Muscle of back (tissue), 11 donors: Measurements from ENCODE around the gene CA11. TPM values are rescaled to one million over a fixed set of nuclear protein-coding genes. Genes with fewer than 3 reads are reported as not detected.
A peak's percentile ranks its signal among the peaks of the same experiment; 100 is the strongest.

Experiments used
- DNase-seq, 3 donors: peaks; one replicate each; pipeline versions ENCODE4 v3.0.0 to v3.0.0-alpha.2; 2013
- polyA plus RNA-seq, 10 donors: library from polyadenylated mRNA; unstranded; fragments of 120-200 nt; gene quantifications; one replicate each; pipeline ENCODE4 v1.2.1, GENCODE V29; 2013; ENCODE audit not compliant: insufficient read length in 10 of 10

The CA11 gene
- polyA plus RNA-seq, 10 donors: 4.5 to 15.7 (median 9.0) TPM

DNA sequence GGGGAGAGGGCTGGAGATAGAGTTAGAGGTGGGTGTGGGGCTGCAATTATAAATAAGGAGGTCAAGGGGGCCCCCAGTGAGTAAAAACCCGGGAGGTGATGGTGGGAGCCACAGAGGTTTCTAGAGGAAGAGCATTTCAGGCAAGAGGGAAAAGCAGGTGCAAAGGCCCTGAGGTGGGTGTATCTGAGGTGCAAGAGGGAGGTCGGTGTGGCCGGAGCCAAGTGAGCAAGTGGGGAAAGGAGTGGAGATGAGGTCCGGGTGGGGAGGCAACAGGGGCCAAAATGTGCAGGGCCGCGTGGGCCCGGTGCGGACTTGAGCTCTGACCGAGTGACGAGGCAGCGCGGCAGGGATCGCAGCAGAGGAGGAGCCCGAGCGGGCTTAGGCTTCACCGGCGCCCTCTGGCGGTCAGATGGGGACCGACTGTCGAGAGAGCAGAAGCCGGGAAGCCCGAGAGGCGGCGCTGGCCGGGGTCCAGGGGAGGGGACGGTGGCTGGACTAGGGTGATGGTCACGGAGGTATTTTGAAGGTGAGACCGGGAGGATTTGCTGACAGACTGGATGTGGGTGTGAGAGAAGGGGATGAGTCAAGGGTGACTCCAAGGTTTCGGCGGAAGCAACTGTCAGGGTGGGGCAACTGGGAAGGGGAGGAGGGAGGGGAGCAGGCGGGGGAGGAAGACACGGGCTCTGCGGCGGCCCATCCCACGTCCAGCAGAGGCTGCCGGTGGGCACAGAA, 57.2 kb downstream of the CA11 start:
- DNase-seq: peak; percentile 73 to 94 (median 89)

Other genes with a start within 250 kb of the CA11 start
- 10 to 100 TPM; 14.9 to 27.8 (median 22.3) TPM for gene GRWD1, start 200.2 kb downstream of the CA11 start, polyA plus RNA-seq
- 1 to 10 TPM in 2 of 10 donors, under 1 TPM in 8; 0.59 to 1.1 (median 0.72) TPM for gene KCNJ14, start 190.6 kb downstream of the CA11 start, polyA plus RNA-seq
- 10 to 100 TPM; 34.8 to 52.0 (median 40.0) TPM for gene CYTH2, start 176.8 kb downstream of the CA11 start, polyA plus RNA-seq
- under 1 TPM in 7 of 10 donors, not detected in 3; 0.04 to 0.70 (median 0.28) TPM for gene LMTK3, start 134.4 kb downstream of the CA11 start, polyA plus RNA-seq
- 1 to 10 TPM in 2 of 10 donors, under 1 TPM in 4, not detected in 4; 0.21 to 3.5 (median 0.40) TPM for gene SULT2B1, start 94.0 kb downstream of the CA11 start, polyA plus RNA-seq
- not detected for gene SPACA4, start 39.4 kb downstream of the CA11 start, polyA plus RNA-seq
- gene FAM83E, start 31.1 kb downstream of the CA11 start, polyA plus RNA-seq: 1 to 10 TPM in 1 of 10 donors, under 1 TPM in 4, not detected in 5; 0.16 to 1.8 (median 0.24) TPM
- gene RPL18, start 27.0 kb downstream of the CA11 start, polyA plus RNA-seq: 1,000 to 10,000 TPM; 1,102 to 2,024 (median 1,616) TPM
- 1 to 10 TPM; 5.3 to 8.5 (median 7.4) TPM for gene SPHK2, start 26.7 kb downstream of the CA11 start, polyA plus RNA-seq
- 1 to 10 TPM; 3.9 to 9.7 (median 6.0) TPM for gene DBP, start 8.8 kb downstream of the CA11 start, polyA plus RNA-seq
- 1 to 10 TPM in 8 of 10 donors, under 1 TPM in 2; 0.67 to 9.6 (median 2.3) TPM for gene NTN5, start 26.8 kb upstream of the CA11 start, polyA plus RNA-seq
- 1 to 10 TPM in 2 of 10 donors, under 1 TPM in 8; 0.39 to 1.2 (median 0.83) TPM for gene FUT2, start 49.8 kb upstream of the CA11 start, polyA plus RNA-seq
- 100 to 1,000 TPM in 6 of 10 donors, 10 to 100 TPM in 4; 47.0 to 137 (median 107) TPM for gene MAMSTR, start 73.5 kb upstream of the CA11 start, polyA plus RNA-seq
- 10 to 100 TPM; 18.7 to 28.8 (median 21.7) TPM for gene RASIP1, start 94.4 kb upstream of the CA11 start, polyA plus RNA-seq
- 1 to 10 TPM in 4 of 10 donors, under 1 TPM in 6; 0.23 to 2.2 (median 0.94) TPM for gene IZUMO1, start 100.7 kb upstream of the CA11 start, polyA plus RNA-seq
- gene FUT1, start 106.5 kb upstream of the CA11 start, polyA plus RNA-seq: 1 to 10 TPM in 7 of 10 donors, under 1 TPM in 3; 0.62 to 1.9 (median 1.2) TPM
- not detected for gene FGF21, start 109.3 kb upstream of the CA11 start, polyA plus RNA-seq
- gene BCAT2, start 164.8 kb upstream of the CA11 start, polyA plus RNA-seq: 10 to 100 TPM; 19.6 to 24.3 (median 22.4) TPM
- gene HSD17B14, start 190.3 kb upstream of the CA11 start, polyA plus RNA-seq: 1 to 10 TPM; 2.6 to 4.5 (median 3.2) TPM
- 10 to 100 TPM; 23.6 to 43.5 (median 33.1) TPM for gene PLEKHA4, start 222.4 kb upstream of the CA11 start, polyA plus RNA-seq
- gene PPP1R15A, start 226.2 kb upstream of the CA11 start, polyA plus RNA-seq: 10 to 100 TPM; 44.3 to 79.0 (median 62.4) TPM